HepG2 (cell line): ENCODE measurements around the gene NOL4L. TPM values are rescaled to one million over a fixed set of nuclear protein-coding genes. Genes with fewer than 3 reads are reported as not detected.

Experiments
- ATAC-seq: fragments of 200-7000 bp; cut with Tn5 transposase; 3 replicates; pipeline ENCODE4 v1.9.1; 2020; ENCODE audit warnings: mild to moderate bottlenecking, moderate library complexity
- BruUV-seq: library from RNA; stranded (reverse); fragments of 400-500 nt; replicated peaks from 2 replicates; lab custom pipeline; 2021; lab: Mats Ljungman, UMichigan
- CTCF ChIA-PET: fragments of 300-600 bp; formaldehyde crosslinking; extraction: SDS; loops from one replicate; lab custom pipeline; 2021; ENCODE audit warnings: low total read pairs, inconsistent platforms, low intra/inter-chr PET ratio; lab: Yijun Ruan, JAX
- POLR2A ChIA-PET: fragments of 350-600 bp; sonication (Branson Sonifier 250); formaldehyde crosslinking; loops from one replicate; lab custom pipeline; 2020; ENCODE audit warnings: antibody characterized with exemption, inconsistent platforms; lab: Yijun Ruan, JAX
- DNase-seq: peaks from one replicate; pipeline ENCODE4 v3.0.0-alpha.2; 2015; ENCODE audit warnings: low spot score
- FAIRE-seq: peaks from 3 replicates; lab custom pipeline; 2011; peaks lifted over from hg19 to GRCh38; lab: Jason Lieb, UNC
- H2AFZ ChIP-seq: one replicate; pipeline ENCODE4 v1.6.1; 2011; ENCODE audit warnings: low read length, inconsistent platforms
- H3K27ac ChIP-seq: fragments of 300-600 bp; 3 replicates; pipeline ENCODE4 v1.8.0; 2011; ENCODE audit warnings: mixed run types, mild to moderate bottlenecking, mixed read lengths, low read length, inconsistent platforms; ENCODE audit not compliant: insufficient read depth; ENCODE audit errors: extremely low read length
- H3K27me3 ChIP-seq, 2 experiments: fragments of 200-600 bp in 1 of 2; 2 replicates in 1 of 2; 3 replicates in 1 of 2; pipeline versions ENCODE4 v1.6.0 to v1.8.0; 2011; ENCODE audit warnings: low read length in 2 of 2, mild to moderate bottlenecking in 2 of 2, moderate library complexity in 2 of 2, inconsistent platforms in 1 of 2; ENCODE audit not compliant: insufficient read depth in 2 of 2, control insufficient read depth in 1 of 2
- H3K36me3 ChIP-seq, 2 experiments: fragments of 200-600 bp in 1 of 2; replicated peaks in 1 of 2; 2 replicates in 1 of 2; 3 replicates in 1 of 2; pipeline versions ENCODE4 v1.5.1 to v1.8.0; 2011; ENCODE audit warnings: low read length in 2 of 2, inconsistent platforms in 1 of 2; ENCODE audit not compliant: insufficient read depth in 2 of 2, control insufficient read depth in 1 of 2
- H3K4me1 ChIP-seq: 2 replicates; pipeline ENCODE4 v1.5.1; 2012; ENCODE audit warnings: low read length, inconsistent platforms; ENCODE audit not compliant: insufficient read depth
- H3K4me2 ChIP-seq: 2 replicates; pipeline ENCODE4 v1.6.0; 2011; ENCODE audit warnings: low read depth, low read length, inconsistent platforms
- H3K4me3 ChIP-seq, 3 experiments: fragments of 200-600 bp in 1 of 3; sonication (generic), shearing (Covaris generic) in 1 of 3; replicated peaks in 1 of 3; 2 replicates each; pipeline ENCODE4 v1.5.1; 2011 to 2016; ENCODE audit warnings: low read length in 3 of 3, inconsistent platforms in 2 of 3, low read depth in 2 of 3, mild to moderate bottlenecking in 2 of 3, control low read depth in 1 of 3, mixed read lengths in 1 of 3; ENCODE audit not compliant: insufficient read depth in 1 of 3
- H3K79me2 ChIP-seq: one replicate; pipeline ENCODE4 v1.6.1; 2011; ENCODE audit warnings: low read length, inconsistent platforms; ENCODE audit not compliant: insufficient read depth
- H3K9ac ChIP-seq: 2 replicates; pipeline ENCODE4 v1.6.0; 2011; ENCODE audit warnings: mild to moderate bottlenecking, low read depth, low read length, inconsistent platforms; ENCODE audit not compliant: insufficient read depth
- H3K9me3 ChIP-seq: 2 replicates; pipeline ENCODE4 v1.5.1; 2012; ENCODE audit warnings: mild to moderate bottlenecking, low read length
- H4K20me1 ChIP-seq: 2 replicates; pipeline ENCODE4 v1.6.0; 2011; ENCODE audit warnings: inconsistent platforms, mild to moderate bottlenecking, low read length, moderate library complexity; ENCODE audit not compliant: insufficient read depth
- KLF11 ChIP-seq: IDR thresholded peaks from 2 replicates; pipeline ENCODE4 v1.6.1; 2016; ENCODE audit warnings: missing compliant biosample characterization
- ZNF263 ChIP-seq: sonication (generic); formaldehyde crosslinking; IDR thresholded peaks from 2 replicates; pipeline ENCODE4 v1.4.0; 2020; ENCODE audit warnings: missing genetic modification reagents
- WGBS: methylation state at CpG from one replicate; pipeline ENCODE4 v1.1.6; 2017; ENCODE audit warnings: low lambda C conversion rate; 5-methylcytosine and 5-hydroxymethylcytosine counted together
- in situ Hi-C: cut with HindIII; loops from 2 replicates; pipeline ENCODE4 v1.10.0; 2017; ENCODE audit warnings: low pct_unique_long_range_greater_than_20kb; ENCODE audit not compliant: extremely low pct_ligation_motif_present
- intact Hi-C: fragments of 100-400 bp; cut with micrococcal nuclease; formaldehyde crosslinking; loops from one replicate; pipeline ENCODE4 v1.10.0; 2022; ENCODE audit not compliant: unreplicated experiment
- polyA plus RNA-seq, 8 experiments: library from polyadenylated mRNA; depleted of rRNA in 3 of 8; stranded (reverse) in 7 of 8; unstranded in 1 of 8; fragments of >200 nt; fragmentation: Illumina TruSeq in 4 of 8; extraction: Trizol in 4 of 8; gene quantifications; 2 replicates each; pipeline versions ENCODE4 v1.2.1 to v1.2.3, GENCODE V29; 2011 to 2016; ENCODE audit warnings: low read depth in 4 of 8, missing spikeins in 1 of 8, mixed read lengths in 1 of 8; ENCODE audit not compliant: insufficient read depth in 1 of 8
- total RNA-seq, 5 experiments: library from RNA; depleted of rRNA; stranded (reverse); fragments of >200 nt; fragmentation: Illumina TruSeq; extraction: Trizol; gene quantifications; 2 replicates each; pipeline ENCODE4 v1.2.3, GENCODE V29; 2016; ENCODE audit warnings: low read depth in 1 of 5
- TF ChIP-seq, protein P1 (sequence below): sonication (generic); formaldehyde crosslinking; IDR thresholded peaks from 2 replicates; pipeline ENCODE4 v1.5.0; 2020; ENCODE audit warnings: missing genetic modification reagents, mild to moderate bottlenecking, borderline replicate concordance

Gene NOL4L
- total and polyA plus RNA-seq, 2 of the 13 experiments (the other 11 are each of a cell fraction or from before 2014, with no cell fraction given) = 16.6 to 35.4 TPM

DNA sequence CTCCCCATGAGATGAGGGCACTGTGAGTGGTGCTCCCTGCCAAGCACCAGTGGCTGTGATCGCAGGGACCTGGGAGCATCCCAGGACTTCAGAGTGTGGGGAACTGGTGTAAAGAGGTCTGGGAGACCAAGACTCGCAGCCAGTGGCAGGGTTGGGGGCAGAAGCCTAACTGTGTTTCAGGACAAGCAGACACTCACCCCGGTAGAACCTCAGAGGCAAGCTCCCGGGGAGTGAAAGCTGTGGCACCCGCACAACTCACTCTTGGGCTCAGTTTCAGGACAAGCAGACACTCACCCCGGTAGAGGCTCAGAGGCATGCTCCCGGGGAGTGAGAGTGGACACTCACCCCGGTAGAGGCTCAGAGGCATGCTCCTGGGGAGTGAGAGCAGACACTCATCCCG, 114.2 kb downstream of the NOL4L start:
- Histone ChIP-seq H3K4me1 (peaks cover 87% of the 10 kb centered on the region), H3K27me3 (no peaks in the 10 kb centered on the region), H3K9ac (no peak overlapping the region), H3K4me3 (no peak overlapping the region), H3K9me3 (no peaks in the 10 kb centered on the region), H3K36me3 (peaks cover 10 to 34% of the 10 kb centered on the region in 2 experiments; a peak in 4 of 5 replicates), H4K20me1 (peaks cover 14% of the 10 kb centered on the region; the same call in 1 of the 2 replicates), H2AFZ (no peak overlapping the region), H3K4me2 (no peak overlapping the region), H3K27ac (peak overlapping the region; percentile 7), H3K79me2 (peaks cover 90% of the 10 kb centered on the region)
- no TSS peak for BruUV-seq
- no peak for ATAC-seq
- in situ Hi-C loops (loop anchor here (5.0 kb wide), 2 partner anchors 41 to 181 kb away; no protein-coding TSS in a partner anchor), intact Hi-C loops (loop anchor here (1.0 kb wide), 3 partner anchors 14 to 182 kb away; no protein-coding TSS in a partner anchor)
- TF ChIP-seq ZNF263 (CRISPR knock-in tag) (peak; percentile 73), KLF11 (CRISPR knock-in tag) (no peak)
- TF ChIP-seq, protein P1, sequence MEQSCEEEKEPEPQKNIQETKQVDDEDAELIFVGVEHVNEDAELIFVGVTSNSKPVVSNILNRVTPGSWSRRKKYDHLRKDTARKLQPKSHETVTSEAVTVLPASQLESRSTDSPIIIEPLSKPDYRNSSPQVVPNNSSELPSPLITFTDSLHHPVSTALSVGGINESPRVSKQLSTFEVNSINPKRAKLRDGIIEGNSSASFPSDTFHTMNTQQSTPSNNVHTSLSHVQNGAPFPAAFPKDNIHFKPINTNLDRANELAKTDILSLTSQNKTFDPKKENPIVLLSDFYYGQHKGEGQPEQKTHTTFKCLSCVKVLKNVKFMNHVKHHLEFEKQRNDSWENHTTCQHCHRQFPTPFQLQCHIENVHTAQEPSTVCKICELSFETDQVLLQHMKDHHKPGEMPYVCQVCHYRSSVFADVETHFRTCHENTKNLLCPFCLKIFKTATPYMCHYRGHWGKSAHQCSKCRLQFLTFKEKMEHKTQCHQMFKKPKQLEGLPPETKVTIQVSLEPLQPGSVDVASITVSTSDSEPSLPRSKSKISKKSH (CRISPR knock-in tag) = 0 out of 2 replicates have a peak, but pooled peaks have one; percentile 15
- ChIA-PET POLR2A (interaction anchor here (1.1 to 7.0 kb wide), 2 partner anchors 9 to 14 kb away, joined by 5 to 81 read pairs; no protein-coding TSS in a partner anchor), CTCF (interaction anchor here (1.4 to 2.3 kb wide), 3 partner anchors 15 to 51 kb away, joined by 5 to 13 read pairs (median 5); no protein-coding TSS in a partner anchor)
- FAIRE-seq = no peak
- 96% methylated on average over 9 of the region's 9 CpGs for WGBS
- DNase-seq = no peak
